Erythroblast (primary cell): ENCODE data around the gene SLC50A1.
A peak's percentile ranks its signal among the peaks of the same experiment; 100 is the strongest.

Source experiments
- DNase-seq, 2 experiments: peaks; one replicate each; lab custom pipeline; 2025; lab: John Stamatoyannopoulos, UW
- GATA1 ChIP-seq: IDR thresholded peaks from 2 replicates; pipeline ENCODE4 v1.6.1; 2011; ENCODE audit warnings: low read depth, mild to moderate bottlenecking, control low read depth, low read length, moderate library complexity
- POLR2A ChIP-seq: IDR thresholded peaks from 2 replicates; pipeline ENCODE4 v1.6.1; 2011; ENCODE audit warnings: mild to moderate bottlenecking, low read length

SLC50A1 gene, protein sequence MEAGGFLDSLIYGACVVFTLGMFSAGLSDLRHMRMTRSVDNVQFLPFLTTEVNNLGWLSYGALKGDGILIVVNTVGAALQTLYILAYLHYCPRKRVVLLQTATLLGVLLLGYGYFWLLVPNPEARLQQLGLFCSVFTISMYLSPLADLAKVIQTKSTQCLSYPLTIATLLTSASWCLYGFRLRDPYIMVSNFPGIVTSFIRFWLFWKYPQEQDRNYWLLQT

DNA sequence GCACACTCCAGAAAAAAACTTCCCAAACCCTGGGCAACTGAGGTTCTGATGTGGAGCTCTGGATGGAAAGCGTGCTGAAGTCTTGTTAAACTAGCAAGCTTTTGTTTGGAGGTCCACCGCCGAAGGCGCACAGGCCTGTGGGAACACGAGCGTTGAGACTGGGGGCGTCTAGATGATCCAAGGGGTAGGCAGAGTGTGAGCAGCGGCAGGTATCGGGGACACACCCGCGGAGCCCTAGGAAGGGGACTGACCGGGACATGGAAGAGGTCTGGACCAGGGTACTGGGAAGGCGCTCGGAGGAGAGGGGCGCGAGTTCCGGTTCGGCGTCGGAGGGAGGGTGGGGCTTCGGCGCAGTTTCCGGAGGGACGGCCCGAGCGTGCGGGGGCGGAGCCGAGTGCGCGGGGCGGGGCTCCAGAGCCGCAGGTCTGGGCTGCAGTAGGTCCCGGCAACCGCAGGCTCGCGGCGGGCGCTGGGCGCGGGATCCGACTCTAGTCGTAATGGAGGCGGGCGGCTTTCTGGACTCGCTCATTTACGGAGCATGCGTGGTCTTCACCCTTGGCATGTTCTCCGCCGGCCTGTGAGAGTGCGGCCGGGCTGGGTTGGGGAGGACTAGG, at the start of gene SLC50A1:
SLC50A1 (plus strand) TSS at position 438 of the 614 bp plus-strand sequence; CDS start at position 498, 60 bp downstream.
- TF ChIP-seq POLR2A (peak; percentile 97), GATA1 (no peak)
- DNase-seq: peak; percentile 94 to 97

DNA sequence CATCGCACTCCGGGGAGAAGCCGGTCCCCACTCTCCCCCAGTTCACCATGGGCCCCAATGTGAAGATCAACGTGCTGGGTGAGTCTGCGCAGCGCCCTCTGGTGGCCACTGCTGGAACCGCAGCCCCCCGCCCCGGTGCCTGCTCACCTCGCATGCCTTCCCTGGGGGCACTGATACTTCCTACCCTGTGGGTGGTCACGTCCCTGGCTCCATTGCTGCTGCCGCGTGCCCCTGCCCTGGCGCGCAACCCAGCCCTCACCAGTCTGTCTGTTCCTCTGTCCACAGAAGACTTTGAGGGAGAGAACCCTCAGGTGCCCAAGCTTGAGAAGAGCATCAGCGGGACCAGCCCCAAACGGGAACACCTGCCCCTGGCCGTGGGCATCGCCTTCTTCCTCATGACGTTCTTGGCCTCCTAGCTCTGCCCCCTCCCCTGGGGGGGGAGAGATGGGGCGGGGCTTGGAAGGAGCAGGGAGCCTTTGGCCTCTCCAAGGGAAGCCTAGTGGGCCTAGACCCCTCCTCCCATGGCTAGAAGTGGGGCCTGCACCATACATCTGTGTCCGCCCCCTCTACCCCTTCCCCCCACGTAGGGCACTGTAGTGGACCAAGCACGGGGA, 49.4 kb upstream of the SLC50A1 start:
- TF ChIP-seq POLR2A: no peak
- no peak for TF ChIP-seq GATA1
- peak; percentile 76 to 87 for DNase-seq

DNA sequence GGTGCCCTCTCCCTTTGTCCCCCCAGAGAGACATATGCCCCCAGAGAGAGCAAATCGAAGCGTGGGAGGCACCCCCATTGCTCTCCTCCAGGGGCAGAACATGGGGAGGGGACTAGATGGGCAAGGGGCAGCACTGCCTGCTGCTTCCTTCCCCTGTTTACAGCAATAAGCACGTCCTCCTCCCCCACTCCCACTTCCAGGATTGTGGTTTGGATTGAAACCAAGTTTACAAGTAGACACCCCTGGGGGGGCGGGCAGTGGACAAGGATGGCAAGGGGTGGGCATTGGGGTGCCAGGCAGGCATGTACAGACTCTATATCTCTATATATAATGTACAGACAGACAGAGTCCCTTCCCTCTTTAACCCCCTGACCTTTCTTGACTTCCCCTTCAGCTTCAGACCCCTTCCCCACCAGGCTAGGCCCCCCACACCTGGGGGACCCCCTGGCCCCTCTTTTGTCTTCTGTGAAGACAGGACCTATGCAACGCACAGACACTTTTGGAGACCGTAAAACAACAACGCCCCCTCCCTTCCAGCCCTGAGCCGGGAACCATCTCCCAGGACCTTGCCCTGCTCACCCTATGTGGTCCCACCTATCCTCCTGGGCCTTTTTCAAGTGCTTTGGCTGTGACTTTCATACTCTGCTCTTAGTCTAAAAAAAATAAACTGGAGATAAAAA, 48.7 kb upstream of the SLC50A1 start:
- DNase-seq: no peak
- TF ChIP-seq POLR2A: no peak
- no peak for TF ChIP-seq GATA1

DNA sequence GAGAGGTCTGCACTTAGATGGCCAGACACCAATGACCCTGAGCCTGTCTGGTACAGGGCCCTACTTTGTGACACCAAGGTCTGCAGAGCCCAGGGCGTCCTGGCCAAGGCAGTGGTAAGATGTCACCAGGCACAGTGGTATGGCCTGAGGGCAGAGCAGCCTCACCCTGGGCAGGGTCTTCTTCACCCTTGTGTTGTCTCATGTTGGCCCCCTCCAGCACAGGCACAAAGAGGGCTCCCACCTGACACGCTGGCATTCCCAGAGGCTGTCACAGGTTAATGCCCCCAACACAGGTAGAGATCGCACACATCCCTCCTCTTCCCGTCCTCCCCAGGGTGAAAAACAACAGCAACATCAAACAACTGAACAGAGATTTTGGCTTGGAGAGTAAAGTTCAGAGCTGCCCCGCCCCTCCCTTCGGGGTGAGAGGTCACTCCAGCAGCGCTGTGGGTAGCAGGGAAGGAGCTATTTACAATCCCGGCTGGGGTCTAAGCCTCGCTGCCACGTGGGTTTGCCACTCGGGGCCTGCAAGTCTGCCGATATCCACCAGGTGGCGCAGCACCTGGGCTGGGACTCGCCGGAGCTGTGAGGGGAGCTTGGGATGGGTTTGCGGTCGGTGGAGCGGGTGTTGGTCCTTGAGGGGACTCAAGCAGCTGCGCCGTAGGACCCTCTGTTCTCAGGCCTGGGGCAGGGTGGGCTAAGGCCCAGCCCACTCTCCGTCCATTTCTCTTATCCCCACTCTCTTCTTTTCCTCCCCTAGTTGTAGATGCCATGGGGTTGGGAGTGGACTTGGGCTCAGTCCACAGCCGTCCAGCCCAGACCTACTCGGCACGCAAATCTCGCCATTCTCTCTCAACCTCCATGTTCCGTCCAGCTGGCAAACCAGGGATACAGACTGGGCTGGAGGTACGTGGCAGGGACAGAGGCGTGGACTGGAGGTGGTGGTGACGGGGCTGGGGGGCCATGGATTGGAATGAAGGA, 44.3 kb upstream of the SLC50A1 start:
- peak; percentile 75 to 87 for DNase-seq
- no peak for TF ChIP-seq GATA1
- no peak for TF ChIP-seq POLR2A

DNA sequence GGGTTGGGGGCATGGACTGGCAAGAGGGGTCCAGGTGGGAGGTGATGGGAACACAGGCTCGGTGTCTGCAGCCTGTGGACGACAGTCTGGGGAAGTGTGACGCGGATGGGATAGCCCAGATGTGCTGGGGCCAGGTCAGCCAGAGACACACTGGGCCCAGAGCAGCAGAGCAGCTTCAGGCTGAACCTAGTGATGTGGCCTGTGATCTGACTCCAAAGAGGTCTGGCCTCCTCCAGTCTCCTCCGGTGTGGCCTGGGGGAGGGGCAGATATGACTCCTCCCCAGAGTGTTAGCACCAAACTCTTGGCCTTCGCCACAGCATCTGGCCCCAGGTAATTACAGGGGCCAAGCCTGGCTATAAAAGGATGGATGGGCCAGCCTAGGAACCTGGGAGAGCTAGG, 43.5 kb upstream of the SLC50A1 start:
- no peak for TF ChIP-seq GATA1
- TF ChIP-seq POLR2A: no peak
- no peak for DNase-seq

DNA sequence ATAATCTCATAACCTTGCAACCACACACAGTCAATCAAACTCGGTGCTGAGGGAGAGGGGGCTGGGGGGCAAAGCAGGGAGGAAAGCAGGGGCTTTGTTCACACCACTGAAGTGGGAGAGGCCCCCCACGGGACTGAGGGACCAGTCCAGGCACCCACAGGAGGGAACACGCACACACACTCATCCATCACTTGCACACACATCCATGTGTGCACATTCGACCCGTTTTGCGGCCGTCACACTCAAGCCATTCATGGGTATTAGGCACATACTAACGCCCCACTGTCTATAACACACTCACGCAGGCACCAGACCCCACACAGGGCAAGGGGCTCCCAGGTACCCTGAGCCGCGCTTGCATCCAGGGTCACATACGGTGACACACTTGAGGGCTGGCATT, 43.0 kb upstream of the SLC50A1 start:
- no peak for DNase-seq
- no peak for TF ChIP-seq POLR2A
- TF ChIP-seq GATA1: no peak

DNA sequence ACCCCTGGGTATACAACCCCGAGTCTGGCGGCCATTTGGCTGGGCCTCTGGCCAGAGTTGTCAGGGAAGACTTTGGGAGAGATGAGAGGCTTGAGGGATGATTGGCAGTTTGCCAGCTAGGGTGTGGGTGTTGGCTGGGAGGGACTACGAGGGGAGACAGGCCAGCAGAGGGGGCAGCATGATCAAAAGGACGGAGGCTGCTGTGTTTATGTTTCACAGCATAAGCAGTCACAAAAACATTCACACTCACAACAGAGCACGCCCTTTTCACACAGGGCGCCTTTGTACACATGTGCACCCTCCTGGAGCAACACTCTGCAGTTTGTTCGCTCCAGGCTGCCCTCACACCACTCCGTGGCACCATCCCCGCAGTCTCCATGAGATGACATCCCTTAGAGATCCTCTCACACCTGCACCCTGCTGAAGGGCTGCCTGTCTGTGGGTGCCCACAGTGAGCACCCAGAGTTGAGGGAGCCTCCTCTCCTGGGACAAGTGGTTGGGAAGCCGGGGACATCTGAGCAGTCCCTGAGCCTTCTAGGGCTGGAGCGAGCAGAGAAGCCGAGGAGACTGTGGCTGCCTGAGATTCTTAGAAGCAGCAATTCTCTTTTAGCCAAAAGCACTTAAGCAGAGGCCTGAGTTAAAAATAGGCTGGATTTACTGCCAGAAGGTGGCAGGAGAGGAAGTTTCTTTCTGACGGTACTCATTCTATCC, 41.6 kb upstream of the SLC50A1 start:
- TF ChIP-seq GATA1 (no peak), POLR2A (no peak)
- peak in 1 of 2 experiments; percentile 46 for DNase-seq

DNA sequence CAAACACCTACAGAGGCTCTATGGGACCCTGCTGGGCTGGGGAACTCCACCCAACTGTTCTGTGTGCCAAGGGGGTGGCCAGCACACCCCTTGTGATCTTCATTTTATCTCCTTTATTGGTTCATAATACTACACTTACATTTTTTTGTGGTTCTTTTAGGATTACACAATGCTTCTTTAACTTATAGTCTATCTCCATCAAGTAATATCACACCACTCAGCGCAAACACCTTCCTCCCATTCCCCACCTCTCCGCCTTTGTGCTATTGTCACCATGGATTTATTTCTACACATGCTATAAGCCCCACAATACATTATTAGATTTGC, 41.1 kb upstream of the SLC50A1 start:
- DNase-seq: no peak
- TF ChIP-seq GATA1 (no peak), POLR2A (no peak)

DNA sequence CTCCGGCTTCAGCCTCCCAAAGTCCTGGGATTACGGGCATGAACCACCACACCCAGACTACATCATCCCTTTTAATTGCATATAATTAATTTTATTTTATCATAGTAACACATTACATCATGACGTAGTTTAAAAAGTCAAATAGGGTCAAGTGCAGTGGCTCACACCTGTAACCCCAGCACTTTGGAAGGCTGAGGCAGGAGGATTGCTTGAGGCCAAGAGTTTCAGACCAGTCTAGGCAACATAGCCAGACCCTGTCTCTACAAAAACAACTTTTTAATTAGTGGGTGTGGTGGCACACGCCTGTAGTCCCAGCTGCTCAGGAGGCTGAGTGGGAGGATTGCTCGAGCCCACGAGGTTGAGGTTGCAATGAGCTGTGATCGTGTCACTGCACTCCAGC, 36.3 kb upstream of the SLC50A1 start:
- TF ChIP-seq GATA1 (no peak), POLR2A (no peak)
- no peak for DNase-seq

DNA sequence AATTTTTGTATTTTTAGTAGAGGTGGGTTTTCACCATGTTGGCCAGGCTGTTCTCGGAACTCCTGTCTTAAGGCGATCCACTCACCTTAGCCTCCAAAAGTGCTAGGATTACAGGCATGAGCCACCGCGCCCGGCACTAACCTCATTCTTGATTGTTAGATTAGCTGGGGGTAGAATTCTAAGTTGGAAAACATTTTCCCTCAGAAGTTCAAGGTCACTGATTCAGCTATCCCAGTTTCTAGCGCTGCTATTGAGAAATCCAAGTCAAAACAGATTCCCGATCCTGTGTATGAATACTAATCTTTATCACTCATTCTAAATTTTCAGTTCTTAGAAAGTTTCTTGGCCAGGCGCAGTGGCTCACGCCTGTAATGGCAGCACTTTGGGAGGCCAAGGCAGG, 32.3 kb upstream of the SLC50A1 start:
- TF ChIP-seq GATA1 (no peak), POLR2A (no peak)
- no peak for DNase-seq

DNA sequence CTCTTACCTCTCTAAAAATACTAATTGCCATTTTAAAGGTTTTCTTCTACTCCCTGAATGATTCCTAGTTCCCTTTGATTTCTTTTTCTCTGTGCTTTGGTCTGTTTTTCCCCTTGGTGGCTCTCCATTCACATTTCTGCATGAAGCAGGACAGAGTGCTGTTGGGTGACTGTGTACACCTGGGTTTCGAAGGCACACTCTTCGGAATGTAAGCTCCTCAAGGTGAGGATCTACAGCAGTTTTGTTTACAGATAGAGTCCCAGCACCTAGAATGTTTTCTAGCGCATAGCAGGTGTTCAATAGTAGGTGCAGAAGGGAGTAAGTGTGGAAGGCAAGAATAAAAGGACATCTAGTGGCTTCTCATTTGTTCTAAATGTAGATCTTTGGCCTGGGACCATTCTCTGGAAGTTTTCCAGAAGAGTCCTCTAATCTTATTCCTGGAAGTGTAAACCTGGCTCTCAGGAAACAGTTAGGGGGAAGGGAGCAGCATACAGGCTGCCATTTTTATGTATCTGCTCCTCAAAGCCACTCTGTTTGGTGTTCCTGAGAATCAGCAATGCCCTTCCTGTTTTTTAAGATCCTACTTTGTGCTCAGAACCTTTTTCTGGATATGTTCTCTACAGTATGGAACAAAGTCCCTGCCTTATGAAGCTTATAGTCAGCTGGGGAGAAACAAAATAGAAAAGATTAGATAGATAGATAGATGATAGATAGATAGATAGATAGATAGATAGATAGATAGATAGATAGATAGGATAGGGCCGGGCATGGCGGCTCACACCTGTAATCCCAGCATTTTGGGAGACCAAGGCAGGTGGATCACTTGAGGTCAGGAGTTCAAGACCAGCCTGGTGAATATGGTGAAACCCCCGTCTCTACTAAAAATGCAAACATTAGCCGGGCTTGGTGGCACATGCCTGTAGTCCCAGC, 30.8 kb upstream of the SLC50A1 start:
- TF ChIP-seq POLR2A (no peak), GATA1 (no peak)
- no peak for DNase-seq

DNA sequence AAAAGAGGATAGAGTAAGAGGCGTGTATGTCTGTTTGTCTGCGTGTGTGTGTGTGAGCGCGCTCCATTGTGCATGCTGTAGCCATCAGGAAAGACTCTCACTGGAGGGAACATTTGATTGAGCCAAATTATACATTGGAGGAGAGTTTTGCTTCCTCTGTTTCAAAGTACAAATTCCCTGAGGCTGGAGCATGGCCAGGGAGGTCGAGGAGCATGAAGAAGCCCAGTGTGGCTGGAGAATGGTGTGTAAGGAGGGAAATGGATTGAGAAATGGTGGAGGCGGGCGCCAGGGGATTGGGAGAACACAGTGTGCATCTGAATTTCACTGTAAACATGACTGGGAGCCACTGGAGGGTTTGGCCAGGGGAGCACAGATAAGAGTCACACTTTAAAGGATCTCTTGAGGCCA, 30.0 kb upstream of the SLC50A1 start:
- no peak for DNase-seq
- no peak for TF ChIP-seq POLR2A
- TF ChIP-seq GATA1: no peak
